NCI-H2227 (cell line): Measurements from ENCODE around the gene ADIPOQ.
"Not testable (repeated sequence)": the region's sequence is repeated elsewhere in the genome, so short reads cannot be mapped to it uniquely, and the experiment has no call there.

Experiments used
- DNase-seq: peaks from one replicate; lab custom pipeline; 2025; ENCODE audit not compliant: unreplicated experiment; lab: John Stamatoyannopoulos, UW

ADIPOQ gene

DNA sequence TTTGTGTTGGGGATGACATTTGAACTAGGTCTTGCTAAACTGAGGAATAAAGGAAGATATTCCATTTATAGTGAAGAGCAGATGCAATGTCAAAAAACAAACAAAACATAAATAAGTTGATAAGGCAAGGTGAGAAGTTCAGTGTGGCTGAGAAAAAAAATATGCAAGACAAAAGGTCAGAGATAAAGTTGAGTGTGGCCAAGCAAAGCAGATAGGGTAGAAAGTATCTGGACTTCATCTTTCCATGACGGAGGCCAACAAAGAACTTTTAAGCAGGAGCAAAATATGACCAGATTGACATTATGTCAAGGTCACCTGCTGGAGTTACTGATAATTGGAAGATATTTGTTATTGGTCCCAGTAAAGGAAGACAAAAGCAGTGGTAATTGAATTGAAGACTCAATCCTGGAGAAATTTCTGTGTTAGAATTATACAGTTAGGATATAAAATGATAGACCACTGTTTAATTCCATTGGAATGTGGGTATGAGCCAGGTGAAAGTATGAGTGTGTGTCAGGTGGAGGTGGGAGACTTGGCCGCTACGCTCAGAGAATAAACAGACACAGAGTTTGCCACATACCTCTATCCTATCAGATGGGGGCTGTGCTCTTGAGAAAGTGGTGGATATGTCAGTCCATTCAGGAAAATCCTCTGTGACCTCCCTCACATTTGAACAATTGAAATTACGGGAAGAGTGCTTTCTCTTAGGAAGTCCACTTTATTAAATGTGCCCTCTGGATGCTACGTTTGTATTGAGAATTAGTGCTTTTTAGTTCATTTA, 28.1 kb downstream of the ADIPOQ start:
- DNase-seq = no peak

DNA sequence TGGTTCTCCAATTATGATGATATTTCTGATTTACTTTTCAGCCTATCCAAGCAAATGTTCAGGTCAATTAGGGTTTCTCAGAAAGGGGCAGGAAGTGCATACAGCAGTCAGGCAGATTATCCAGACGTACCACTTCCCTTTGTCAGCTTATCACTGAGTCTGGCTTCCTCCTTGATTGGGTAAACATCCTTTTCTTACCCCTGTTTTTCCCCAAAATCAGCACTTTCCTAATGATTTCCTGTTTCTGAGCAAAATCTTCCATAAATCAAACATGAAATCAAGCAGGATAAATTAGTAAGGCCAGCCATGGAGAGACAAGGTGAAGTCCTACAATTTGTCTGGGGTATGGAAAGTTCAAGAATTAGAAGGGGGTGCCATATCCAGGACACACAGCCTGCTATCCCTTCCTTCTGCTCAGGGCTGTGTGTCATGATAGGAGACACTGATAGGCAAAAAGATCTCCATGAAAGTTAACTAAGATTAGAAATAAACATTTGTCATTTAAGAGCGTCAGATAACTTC, 29.0 kb downstream of the ADIPOQ start:
- DNase-seq = no peak

DNA sequence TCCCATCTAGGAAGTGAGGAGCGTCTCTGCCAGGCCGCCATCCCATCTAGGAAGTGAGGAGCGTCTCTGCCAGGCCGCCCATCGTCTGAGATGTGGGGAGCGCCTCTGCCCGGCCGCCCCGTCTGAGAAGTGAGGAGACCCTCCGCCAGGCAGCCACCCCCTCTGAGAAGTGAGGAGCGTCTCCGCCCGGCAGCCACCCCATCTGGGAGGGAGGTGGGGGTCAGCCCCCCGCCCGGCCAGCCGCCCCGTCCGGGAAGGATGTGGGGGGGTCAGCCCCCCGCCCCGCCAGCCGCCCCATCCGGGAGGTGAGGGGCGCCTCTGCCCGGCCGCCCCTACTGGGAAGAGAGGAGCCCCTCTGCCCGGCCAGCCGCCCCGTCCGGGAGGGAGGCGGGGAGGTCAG, 31.3 kb downstream of the ADIPOQ start:
- not testable (repeated sequence) for DNase-seq

DNA sequence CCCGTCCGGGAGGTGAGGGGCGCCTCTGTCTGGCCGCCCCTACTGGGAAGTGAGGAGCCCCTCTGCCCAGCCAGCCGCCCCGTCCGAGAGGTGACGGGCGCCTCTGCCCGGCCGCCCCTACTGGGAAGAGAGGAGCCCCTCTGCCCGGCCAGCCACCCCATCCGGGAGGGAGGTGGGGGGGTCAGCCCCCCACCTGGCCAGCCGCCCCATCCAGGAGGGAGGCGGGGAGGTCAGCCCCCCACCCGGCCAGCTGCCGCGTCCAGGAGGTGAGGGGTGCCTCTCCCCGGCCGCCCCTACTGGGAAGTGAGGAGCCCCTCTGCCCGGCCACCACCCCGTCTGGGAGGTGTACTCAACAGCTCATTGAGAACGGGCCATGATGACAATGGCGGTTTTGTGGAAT, 31.7 kb downstream of the ADIPOQ start:
- DNase-seq = not testable (repeated sequence)

DNA sequence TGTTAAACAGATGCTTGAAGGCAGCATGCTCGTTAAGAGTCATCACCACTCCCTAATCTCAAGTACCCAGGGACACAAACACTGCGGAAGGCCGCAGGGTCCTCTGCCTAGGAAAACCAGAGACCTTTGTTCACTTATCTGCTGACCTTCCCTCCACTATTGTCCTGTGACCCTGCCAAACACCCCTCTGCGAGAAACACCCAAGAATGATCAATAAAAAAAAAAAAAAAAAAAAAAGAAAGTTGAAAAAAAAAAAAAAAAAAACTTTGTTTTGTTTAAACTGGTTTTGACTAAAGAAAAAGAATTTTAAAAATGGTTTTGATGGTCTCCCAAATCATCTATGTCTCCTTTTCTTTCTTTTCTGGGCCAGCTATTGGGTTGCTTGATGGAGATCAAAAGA, 32.3 kb downstream of the ADIPOQ start:
- DNase-seq = not testable (repeated sequence)

DNA sequence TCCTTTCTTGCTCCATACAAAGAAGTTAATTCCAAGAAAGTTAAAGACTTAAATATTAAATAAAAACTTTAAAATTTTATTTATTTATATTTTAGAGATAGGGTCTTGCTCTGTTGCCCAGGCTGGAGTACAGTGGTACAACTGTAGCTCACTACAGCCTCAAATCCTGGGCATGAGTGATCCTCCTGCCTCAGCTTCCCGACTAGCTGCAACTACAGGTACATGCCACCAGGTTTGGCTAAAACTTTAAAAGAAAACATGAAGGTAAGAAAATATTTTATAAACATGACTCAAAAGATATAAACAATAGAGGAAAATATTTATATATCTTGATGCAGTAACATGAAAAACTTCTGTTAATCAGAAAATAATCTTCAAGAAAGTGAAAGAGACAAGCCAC, 33.2 kb downstream of the ADIPOQ start:
- DNase-seq = no peak

DNA sequence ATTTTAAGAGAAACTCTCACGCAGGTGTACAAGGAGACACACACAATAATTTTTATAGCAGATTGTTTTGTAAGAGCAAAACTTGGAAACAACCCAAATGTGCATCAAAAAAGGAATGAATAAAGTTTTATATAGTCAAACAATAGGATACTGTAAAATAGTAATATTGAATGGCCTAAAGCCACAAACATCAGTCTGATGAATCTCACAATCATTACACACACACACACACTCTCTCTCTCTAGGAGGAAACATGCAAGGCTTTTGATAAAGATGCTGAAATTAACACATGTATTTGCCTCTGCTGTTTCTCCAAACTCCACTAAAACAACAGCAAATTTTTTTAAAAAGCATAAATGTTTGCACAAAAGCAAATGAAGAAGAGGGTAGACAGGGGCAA, 37.3 kb downstream of the ADIPOQ start:
- no peak for DNase-seq

DNA sequence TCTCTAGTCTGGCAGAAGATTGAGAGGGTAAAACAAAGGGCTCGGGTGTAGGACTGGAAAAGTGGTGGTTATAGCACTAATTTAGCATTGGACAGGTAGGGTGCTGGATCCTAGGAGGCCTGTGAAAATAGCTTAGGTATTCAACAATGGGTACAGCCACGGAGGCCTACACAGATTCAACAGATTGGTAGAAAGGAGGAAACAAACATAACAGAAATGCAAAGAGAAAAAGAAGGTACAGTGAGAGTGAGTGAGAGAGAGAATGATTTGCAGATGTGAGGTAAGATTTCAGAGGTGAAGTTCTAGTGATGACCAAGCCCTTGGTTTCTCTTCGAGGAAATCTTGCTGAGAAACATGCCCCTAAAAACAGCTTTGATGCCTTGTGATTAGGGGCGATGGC, 37.9 kb downstream of the ADIPOQ start:
- DNase-seq = no peak

DNA sequence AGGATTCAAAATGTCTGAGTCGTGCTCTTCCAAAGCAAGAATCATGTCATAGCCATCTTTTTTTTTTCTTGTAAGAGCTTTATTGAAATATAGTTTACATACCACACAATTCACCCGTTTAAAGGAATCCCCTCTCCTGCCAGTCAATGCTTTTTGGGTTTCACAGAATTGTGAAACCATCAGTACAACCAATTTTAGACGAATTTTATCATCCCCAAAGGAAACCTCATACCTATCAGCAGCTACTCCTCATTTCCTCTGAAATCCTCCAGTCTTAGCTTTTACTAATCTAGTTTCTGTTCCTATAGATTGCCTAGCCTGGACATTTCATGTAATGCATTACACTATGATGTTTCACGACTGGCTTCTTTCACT, 39.6 kb downstream of the ADIPOQ start:
- DNase-seq = no peak

DNA sequence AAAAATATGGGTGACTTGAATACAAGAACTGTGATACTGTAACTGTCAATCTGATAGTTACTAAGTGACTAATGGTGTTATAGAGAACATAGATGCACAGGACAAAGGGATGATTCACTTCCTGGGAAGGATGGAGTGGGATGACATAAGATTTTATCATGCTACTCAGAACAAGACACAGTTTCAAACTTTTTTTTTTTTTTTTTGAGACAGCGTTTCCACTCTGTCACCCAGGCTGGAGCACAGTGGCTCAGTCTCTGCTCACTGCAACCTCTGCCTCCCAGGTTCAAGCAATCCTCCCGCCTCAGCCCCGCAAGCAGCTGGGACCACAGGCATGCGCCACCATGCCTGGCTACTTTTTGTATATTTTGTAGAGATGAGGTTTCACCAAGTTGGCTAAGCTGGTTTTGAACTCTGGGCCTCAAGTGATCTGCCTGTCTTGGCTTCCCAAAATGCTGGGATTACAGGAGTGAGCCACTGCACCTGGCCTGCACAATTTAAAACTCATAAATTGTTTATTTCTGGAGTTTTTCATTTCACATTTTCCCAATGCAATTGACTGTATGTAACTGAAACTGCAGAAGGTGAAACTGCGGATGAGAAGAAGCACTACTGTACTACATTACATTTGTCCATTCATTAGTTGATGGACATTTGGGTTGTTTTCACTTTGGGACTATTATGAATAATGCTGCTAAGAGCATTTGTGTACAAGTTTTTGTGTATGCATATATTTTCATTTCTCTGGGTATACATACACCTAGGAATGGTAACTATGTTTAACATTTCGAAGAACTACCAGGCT, 40.6 kb downstream of the ADIPOQ start:
- DNase-seq = no peak

DNA sequence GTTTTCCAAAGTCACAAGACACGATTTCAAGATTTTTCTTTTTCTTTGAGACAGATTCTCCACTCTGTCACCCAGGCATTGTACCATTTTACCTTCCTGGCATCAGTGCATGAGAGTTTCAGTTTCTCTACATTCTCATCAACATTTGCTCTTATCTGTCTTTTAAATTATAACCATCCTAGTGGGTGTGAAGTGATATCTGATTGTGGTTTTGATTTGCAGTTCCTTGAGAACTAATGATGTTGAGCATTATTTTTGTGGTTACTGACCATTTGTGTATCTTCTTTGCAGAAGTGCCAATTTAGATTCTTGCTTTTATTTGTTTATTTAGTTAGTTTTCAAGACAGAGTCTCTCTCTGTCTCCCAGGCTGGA, 41.2 kb downstream of the ADIPOQ start:
- DNase-seq = no peak

DNA sequence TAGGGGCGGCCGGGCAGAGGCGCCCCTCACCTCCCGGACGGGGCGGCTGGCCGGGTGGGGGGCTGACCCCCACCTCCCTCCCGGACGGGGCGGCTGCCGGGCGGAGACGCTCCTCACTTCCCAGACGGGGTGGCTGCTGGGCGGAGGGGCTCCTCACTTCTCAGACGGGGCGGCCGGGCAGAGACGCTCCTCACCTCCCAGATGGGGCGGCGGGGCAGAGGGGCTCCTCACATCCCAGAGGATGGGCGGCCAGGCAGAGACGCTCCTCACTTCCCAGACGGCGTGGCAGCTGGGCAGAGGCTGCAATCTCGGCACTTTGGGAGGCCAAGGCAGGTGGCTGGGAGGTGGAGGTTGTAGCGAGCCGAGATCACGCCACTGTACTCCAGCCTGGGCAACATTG, 42.4 kb downstream of the ADIPOQ start:
- not testable (repeated sequence) for DNase-seq

DNA sequence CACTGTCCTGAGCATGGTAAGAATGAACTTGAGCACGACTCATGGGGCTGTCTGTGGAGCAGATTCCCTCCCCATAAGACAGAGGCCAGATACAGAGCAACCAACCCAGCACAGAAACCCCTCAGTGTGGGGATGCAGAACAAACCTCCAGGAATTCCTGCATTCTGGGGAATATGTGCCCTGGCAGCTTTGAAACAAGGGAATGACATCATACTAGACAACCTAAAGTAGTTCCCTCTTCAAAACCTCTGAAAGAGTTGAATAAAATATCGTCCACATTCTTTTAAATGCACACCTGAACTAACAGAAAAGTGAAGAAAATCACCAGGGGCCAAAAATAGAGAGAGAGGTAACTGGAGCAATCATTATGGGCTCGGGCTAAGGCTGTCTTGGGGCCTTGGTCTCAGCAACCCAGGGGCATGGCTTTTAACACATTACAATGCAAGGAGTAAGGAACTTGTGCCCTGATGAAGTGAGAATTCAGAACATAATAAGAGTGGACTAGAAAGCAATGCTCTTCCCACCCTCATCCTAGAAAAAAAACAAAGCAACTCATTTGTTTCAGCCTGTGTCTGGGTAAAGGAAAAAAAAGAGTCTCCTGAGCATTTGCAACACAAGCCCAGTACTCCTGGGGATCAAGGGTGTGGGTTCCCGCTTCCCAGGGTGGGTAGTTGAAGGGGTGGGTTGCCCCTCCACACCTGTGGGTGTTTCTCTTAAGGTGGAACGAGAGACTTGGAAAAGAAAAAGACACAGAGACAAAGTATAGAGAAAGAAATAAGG, 43.9 kb downstream of the ADIPOQ start:
- DNase-seq = no peak

DNA sequence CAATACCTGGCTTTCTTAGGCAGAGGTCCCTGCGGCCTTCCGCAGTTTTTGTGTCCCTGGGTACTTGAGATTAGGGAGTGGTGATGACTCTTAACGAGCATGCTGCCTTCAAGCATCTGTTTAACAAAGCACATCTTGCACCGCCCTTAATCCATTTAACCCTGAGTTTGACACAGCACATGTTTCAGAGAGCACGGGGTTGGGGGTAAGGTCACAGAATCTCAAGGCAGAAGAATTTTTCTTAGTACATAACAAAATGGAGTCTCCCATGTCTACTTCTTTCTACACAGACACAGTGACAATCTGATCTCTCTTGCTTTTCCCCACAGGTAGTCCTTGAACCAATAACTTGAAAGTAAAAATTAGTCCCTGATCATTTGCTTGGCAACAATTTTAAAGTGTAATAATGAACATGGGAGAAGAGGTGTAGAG, 45.0 kb downstream of the ADIPOQ start:
- not testable (repeated sequence) for DNase-seq

DNA sequence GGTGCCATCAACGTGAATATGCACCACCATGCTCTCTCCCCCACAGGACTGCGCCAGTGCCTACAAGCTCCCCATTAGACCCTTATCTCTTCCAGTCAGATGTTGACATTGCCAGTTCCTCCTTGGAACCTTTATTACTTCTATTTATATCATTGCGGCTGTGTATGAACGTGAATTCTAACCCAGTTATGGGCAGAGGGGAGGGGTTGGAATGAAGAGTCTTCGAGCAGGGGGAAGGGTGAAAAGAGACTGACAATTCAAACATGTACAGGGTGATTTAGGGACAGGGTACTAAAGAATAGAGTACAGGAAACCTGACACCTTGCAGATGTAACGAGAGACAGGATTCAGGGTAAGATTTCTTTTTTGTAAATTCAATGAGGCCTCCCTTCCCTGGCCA, 46.1 kb downstream of the ADIPOQ start:
- no peak for DNase-seq

DNA sequence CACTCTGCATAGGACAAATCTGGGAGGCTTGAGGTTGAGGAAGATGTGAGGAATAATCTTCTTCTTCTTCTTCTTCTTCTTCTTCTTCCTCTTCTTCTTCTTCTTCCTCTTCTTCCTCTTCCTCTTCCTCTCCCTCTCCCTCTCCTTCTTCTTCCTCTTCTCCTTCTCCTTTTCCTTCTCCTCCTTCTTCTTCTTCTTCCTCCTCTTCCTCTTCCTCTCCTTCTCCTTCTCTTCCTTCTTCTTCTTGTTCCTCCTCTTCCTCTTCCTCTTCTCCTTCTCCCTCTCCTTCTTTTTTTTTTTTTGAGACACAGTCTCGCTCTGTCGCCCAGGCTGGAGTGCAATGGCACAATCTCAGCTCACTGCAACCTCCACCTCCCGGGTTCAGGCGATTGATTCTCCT, 47.2 kb downstream of the ADIPOQ start:
- DNase-seq = not testable (repeated sequence)

DNA sequence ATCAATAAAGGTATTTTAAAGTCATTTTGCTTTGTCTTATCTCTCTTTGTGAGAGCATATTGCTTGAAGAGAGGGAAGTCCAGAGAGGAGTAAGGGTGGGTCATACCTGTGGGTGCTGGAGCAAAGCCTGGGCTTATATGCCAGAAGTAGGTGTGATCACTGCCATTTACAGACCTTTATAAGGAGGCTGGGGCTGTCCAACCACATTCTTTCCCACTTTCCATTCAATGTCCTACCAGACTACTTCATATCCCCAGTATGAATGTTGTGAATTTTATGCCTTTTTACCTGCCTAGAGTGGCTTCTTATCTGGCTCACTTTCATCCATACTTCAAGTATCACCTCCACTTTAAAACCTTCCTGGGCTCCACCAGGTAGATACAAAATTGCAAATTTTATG, 48.4 kb downstream of the ADIPOQ start:
- DNase-seq = no peak

DNA sequence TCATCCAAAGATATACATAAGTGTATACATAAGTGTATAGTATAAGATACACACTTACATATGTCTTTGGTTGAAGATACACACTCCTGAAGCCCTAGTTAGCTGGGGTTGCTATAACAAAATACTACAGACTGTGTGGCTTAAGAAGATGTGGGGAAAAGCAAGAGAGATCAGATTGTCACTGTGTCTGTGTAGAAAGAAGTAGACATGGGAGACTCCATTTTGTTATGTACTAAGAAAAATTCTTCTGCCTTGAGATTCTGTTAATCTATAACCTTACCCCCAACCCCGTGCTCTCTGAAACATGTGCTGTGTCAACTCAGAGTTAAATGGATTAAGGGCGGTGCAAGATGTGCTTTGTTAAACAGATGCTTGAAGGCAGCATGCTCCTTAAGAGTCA, 50.6 kb downstream of the ADIPOQ start:
- not testable (repeated sequence) for DNase-seq

DNA sequence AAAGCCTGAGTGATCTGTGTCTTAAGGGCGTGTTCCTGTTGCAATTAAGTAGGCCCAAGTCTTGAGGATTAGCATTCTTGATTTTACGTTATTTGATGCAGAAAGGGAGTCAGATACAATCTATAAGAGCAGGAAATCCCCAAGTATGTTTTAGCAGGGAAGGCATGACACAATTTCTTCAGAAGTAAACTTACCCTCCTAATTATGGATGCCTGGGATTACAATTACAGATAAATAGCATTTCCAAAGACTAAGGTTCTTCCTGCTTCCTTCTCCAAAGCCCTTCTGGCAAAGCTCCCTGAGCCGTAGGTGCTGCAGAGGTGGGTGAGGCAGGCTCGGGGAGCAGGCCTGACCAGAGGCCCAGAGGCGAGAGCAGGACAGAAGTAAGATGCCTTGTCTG, 52.9 kb downstream of the ADIPOQ start:
- DNase-seq = no peak

DNA sequence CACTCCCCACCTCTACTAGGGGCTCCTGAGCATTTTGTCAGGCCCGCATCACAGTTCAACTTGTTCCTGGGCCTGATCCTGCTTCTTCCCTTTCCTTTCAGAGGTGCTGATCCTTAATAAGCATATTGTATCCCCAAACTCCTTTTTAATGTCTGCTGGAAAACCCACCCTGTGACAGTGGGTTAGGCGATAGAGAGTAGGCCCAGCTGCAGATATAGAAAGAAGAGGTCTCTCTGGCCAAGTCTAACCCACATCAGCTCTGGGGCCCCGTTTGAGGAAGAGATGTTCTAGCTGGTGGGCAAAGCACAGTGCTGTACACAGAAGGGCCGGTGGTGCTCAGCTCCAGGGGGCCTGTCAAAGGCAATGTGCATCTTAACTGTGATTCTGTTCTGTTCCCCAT, 53.5 kb downstream of the ADIPOQ start:
- no peak for DNase-seq

DNA sequence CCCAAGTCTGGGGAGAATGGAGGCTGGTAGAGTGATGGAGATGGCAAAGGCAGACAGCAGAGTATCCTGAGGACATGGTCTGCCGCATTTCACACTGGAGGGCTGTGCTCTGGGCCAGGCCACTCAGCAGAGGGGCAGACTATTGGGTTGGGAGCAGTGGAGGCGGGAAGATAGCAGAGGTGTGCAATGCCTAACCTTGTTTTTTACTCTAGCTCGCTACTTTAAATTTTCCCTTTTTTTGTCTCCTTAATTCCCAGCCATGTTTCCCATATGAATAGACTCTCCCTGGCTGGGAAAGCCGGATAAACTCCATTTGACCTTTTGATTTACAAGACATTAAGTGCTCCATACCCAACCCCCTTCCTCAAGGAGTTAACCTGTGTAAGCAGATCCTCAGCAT, 54.4 kb downstream of the ADIPOQ start:
- no peak for DNase-seq
